HepG2 (cell line): ENCODE results near the gene ACE. TPM values are rescaled to one million over a fixed set of nuclear protein-coding genes. Genes with fewer than 3 reads are reported as not detected.

Source experiments
- AGO1 ChIP-seq: fragments of 200-400 bp; formaldehyde crosslinking; IDR thresholded peaks from 2 replicates; pipeline ENCODE4 v1.6.1; 2017; ENCODE audit warnings: mild to moderate bottlenecking, low read depth, low read length, moderate library complexity; ENCODE audit not compliant: poor library complexity, severe bottlenecking
- DDIT3 ChIP-seq: sonication (generic); formaldehyde crosslinking; IDR thresholded peaks from 2 replicates; pipeline ENCODE4 v1.4.0; 2020; ENCODE audit warnings: mild to moderate bottlenecking, missing genetic modification reagents
- FOXA3 ChIP-seq: IDR thresholded peaks from 2 replicates; pipeline ENCODE4 v1.6.1; 2016; ENCODE audit warnings: missing genetic modification reagents, missing compliant biosample characterization
- HHEX ChIP-seq: IDR thresholded peaks from 2 replicates; pipeline ENCODE4 v1.6.1; 2016; ENCODE audit warnings: control low read depth
- JUNB ChIP-seq: sonication (generic); formaldehyde crosslinking; IDR thresholded peaks from 2 replicates; pipeline ENCODE4 v1.8.0; 2022; ENCODE audit warnings: missing genetic modification reagents, mild to moderate bottlenecking, borderline replicate concordance
- JUND ChIP-seq: sonication (generic); formaldehyde crosslinking; IDR thresholded peaks from 2 replicates; pipeline ENCODE4 v1.8.0; 2022; ENCODE audit warnings: mild to moderate bottlenecking, missing genetic modification reagents
- KDM1A ChIP-seq: IDR thresholded peaks from 2 replicates; pipeline ENCODE4 v1.6.1; 2016; ENCODE audit warnings: missing compliant biosample characterization
- KDM5A ChIP-seq: fragments of 200-600 bp; sonication (generic); IDR thresholded peaks from 2 replicates; pipeline ENCODE4 v1.7.0; 2018; ENCODE audit warnings: antibody characterized with exemption, mild to moderate bottlenecking, low read length, borderline replicate concordance
- MAFF ChIP-seq: IDR thresholded peaks from 2 replicates; pipeline ENCODE4 v1.6.1; 2011; ENCODE audit warnings: low read depth, low read length, improper control_type of control experiment
- PPARG ChIP-seq: conservative IDR thresholded peaks from 2 replicates; pipeline ENCODE4 v1.6.1; 2016; ENCODE audit warnings: missing biosample characterization, missing genetic modification reagents
- RBAK ChIP-seq: sonication (generic); formaldehyde crosslinking; IDR thresholded peaks from 2 replicates; pipeline ENCODE4 v1.5.1; 2020; ENCODE audit warnings: mild to moderate bottlenecking, missing genetic modification reagents
- SMAD9 ChIP-seq: sonication (generic); formaldehyde crosslinking; IDR thresholded peaks from 2 replicates; pipeline ENCODE4 v1.5.1; 2020; ENCODE audit warnings: mild to moderate bottlenecking, missing genetic modification reagents
- TOE1 ChIP-seq: sonication (generic); formaldehyde crosslinking; IDR thresholded peaks from 2 replicates; pipeline ENCODE4 v1.4.0; 2020; ENCODE audit warnings: mild to moderate bottlenecking, missing genetic modification reagents
- XRCC5 ChIP-seq: fragments of 200-400 bp; formaldehyde crosslinking; optimal IDR thresholded peaks from 2 replicates; pipeline ENCODE3; 2017; ENCODE audit warnings: mild to moderate bottlenecking, low read length
- YEATS4 ChIP-seq: sonication (generic); formaldehyde crosslinking; IDR thresholded peaks from 2 replicates; pipeline ENCODE4 v1.4.0; 2020; ENCODE audit warnings: missing genetic modification reagents, borderline replicate concordance
- ZNF646 ChIP-seq: sonication (generic); formaldehyde crosslinking; IDR thresholded peaks from 2 replicates; pipeline ENCODE4 v1.9.0; 2021; ENCODE audit warnings: mild to moderate bottlenecking, missing genetic modification reagents
- ZNF75D ChIP-seq: sonication (generic); formaldehyde crosslinking; IDR thresholded peaks from 2 replicates; pipeline ENCODE4 v1.8.1; 2023; ENCODE audit warnings: missing genetic modification reagents, mild to moderate bottlenecking, borderline replicate concordance
- ZNF83 ChIP-seq: sonication (generic); formaldehyde crosslinking; IDR thresholded peaks from 2 replicates; pipeline ENCODE4 v1.4.0; 2020; ENCODE audit warnings: missing genetic modification reagents, mild to moderate bottlenecking, borderline replicate concordance
- ZNF879 ChIP-seq: sonication (generic); formaldehyde crosslinking; IDR thresholded peaks from 2 replicates; pipeline ENCODE4 v1.8.1; 2023; ENCODE audit warnings: missing genetic modification reagents
- polyA plus RNA-seq, 8 experiments: library from polyadenylated mRNA; depleted of rRNA in 3 of 8; stranded (reverse) in 7 of 8; unstranded in 1 of 8; fragments of >200 nt; fragmentation: Illumina TruSeq in 4 of 8; extraction: Trizol in 4 of 8; gene quantifications; 2 replicates each; pipeline versions ENCODE4 v1.2.1 to v1.2.3, GENCODE V29; 2011 to 2016; ENCODE audit warnings: low read depth in 4 of 8, missing spikeins in 1 of 8, mixed read lengths in 1 of 8; ENCODE audit not compliant: insufficient read depth in 1 of 8
- total RNA-seq, 5 experiments: library from RNA; depleted of rRNA; stranded (reverse); fragments of >200 nt; fragmentation: Illumina TruSeq; extraction: Trizol; gene quantifications; 2 replicates each; pipeline ENCODE4 v1.2.3, GENCODE V29; 2016; ENCODE audit warnings: low read depth in 1 of 5
- TF ChIP-seq, protein P1 (sequence below): IDR thresholded peaks from 2 replicates; pipeline ENCODE4 v1.6.1; 2016; ENCODE audit warnings: mild to moderate bottlenecking, missing biosample characterization, missing genetic modification reagents
- TF ChIP-seq, protein P2 (sequence below): IDR thresholded peaks from 2 replicates; pipeline ENCODE4 v1.6.1; 2016; ENCODE audit warnings: missing biosample characterization, missing genetic modification reagents, low read depth
- TF ChIP-seq, protein P3 (sequence below): IDR thresholded peaks from 2 replicates; pipeline ENCODE4 v1.6.1; 2016; ENCODE audit warnings: low read depth, borderline replicate concordance

ACE gene
- total and polyA plus RNA-seq, 2 of the 13 experiments (the other 11 are each of a cell fraction or from before 2014, with no cell fraction given) = 0.08 to 0.13 TPM

- TF ChIP-seq PPARG (CRISPR knock-in tag) (no peak), TOE1 (no peak), AGO1 (no peak), YEATS4 (CRISPR knock-in tag) (no peak), HHEX (no peak), ZNF75D (CRISPR knock-in tag) (no peak), JUND (CRISPR knock-in tag) (no peak), SMAD9 (CRISPR knock-in tag) (no peak), FOXA3 (CRISPR knock-in tag) (peak; percentile 86), ZNF646 (CRISPR knock-in tag) (0 out of 2 replicates have a peak, but pooled peaks have one; percentile 58), RBAK (CRISPR knock-in tag) (no peak), XRCC5 (peak; percentile 74), KDM1A (CRISPR knock-in tag) (peak; percentile 63; the same call in 1 of the 2 replicates), MAFF (no peak), DDIT3 (CRISPR knock-in tag) (no peak), ZNF879 (CRISPR knock-in tag) (no peak), ZNF83 (no peak), JUNB (CRISPR knock-in tag) (no peak), KDM5A (no peak)
- TF ChIP-seq, protein P1, sequence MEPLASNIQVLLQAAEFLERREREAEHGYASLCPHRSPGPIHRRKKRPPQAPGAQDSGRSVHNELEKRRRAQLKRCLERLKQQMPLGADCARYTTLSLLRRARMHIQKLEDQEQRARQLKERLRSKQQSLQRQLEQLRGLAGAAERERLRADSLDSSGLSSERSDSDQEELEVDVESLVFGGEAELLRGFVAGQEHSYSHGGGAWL (CRISPR knock-in tag) = no peak
- TF ChIP-seq, protein P2, sequence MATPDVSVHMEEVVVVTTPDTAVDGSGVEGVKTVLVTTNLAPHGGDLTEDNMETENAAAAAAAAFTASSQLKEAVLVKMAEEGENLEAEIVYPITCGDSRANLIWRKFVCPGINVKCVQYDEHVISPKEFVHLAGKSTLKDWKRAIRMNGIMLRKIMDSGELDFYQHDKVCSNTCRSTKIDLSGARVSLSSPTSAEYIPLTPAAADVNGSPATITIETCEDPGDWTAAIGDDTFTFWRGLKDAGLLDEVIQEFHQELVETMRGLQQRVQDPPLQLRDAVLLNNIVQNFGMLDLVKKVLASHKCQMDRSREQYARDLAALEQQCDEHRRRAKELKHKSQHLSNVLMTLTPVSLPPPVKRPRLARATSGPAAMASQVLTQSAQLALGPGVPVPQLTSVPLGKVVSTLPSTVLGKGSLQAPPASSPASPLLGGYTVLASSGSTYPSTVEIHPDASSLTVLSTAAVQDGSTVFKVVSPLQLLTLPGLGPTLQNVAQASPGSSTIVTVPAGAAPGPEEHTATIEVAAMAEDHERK (CRISPR knock-in tag) = no peak
- TF ChIP-seq, protein P3, sequence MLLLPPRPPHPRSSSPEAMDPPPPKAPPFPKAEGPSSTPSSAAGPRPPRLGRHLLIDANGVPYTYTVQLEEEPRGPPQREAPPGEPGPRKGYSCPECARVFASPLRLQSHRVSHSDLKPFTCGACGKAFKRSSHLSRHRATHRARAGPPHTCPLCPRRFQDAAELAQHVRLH = 0 out of 2 replicates have a peak, but pooled peaks have one; percentile 42
Measured at GRCh38 chr17:63431939-63432804, 44.7 kb upstream of the ACE start (continued).
